GM19452 (cell line): ENCODE data around the gene MRPL41.
"Not testable (repeated sequence)": the region's sequence is repeated elsewhere in the genome, so short reads cannot be mapped to it uniquely, and the experiment has no call there.

ENCODE experiments used
- ATAC-seq: cut with Tn5 transposase; IDR thresholded peaks from one replicate; pipeline ENCODE4 v1.9.1; 2021; ENCODE audit not compliant: unreplicated experiment

The MRPL41 gene

GRCh38 chr9:137551264-137552021 lies at the start of gene MRPL41:
Gene MRPL41, plus strand, starts transcription at chr9:137551879. Its CDS starts 203 bp downstream, at chr9:137552082.
- peak; percentile 79 for ATAC-seq

- ATAC-seq: no peak
These were observed 49.4 kb upstream of the MRPL41 start for GRCh38 chr9:137502008-137502911.

- ATAC-seq: no peak
These were observed 47.3 kb upstream of the MRPL41 start for GRCh38 chr9:137504432-137504777.

- ATAC-seq: no peak
These were observed 46.1 kb upstream of the MRPL41 start for GRCh38 chr9:137505421-137506140.

GRCh38 chr9:137506274-137506673 lies 45.4 kb upstream of the MRPL41 start:
- ATAC-seq: no peak

GRCh38 chr9:137506702-137507171 lies 44.9 kb upstream of the MRPL41 start:
- no peak for ATAC-seq

GRCh38 chr9:137509198-137509597 lies 42.5 kb upstream of the MRPL41 start:
- no peak for ATAC-seq

- not testable (repeated sequence) for ATAC-seq
These were observed 40.6 kb upstream of the MRPL41 start for GRCh38 chr9:137511126-137511525.

- ATAC-seq: no peak
These were observed 39.8 kb upstream of the MRPL41 start for GRCh38 chr9:137511758-137512463.

GRCh38 chr9:137513136-137513535 lies 38.5 kb upstream of the MRPL41 start:
- not testable (repeated sequence) for ATAC-seq

GRCh38 chr9:137513801-137514570 lies 37.7 kb upstream of the MRPL41 start:
- not testable (repeated sequence) for ATAC-seq

- no peak for ATAC-seq
These were observed 36.9 kb upstream of the MRPL41 start for GRCh38 chr9:137514691-137515337.

- no peak for ATAC-seq
These were observed 36.3 kb upstream of the MRPL41 start for GRCh38 chr9:137515338-137515724.

- no peak for ATAC-seq
These were observed 35.3 kb upstream of the MRPL41 start for GRCh38 chr9:137516144-137516917.

- ATAC-seq: not testable (repeated sequence)
These were observed 32.8 kb upstream of the MRPL41 start for GRCh38 chr9:137518661-137519459.

- no peak for ATAC-seq
These were observed 32.1 kb upstream of the MRPL41 start for GRCh38 chr9:137519553-137519952.

GRCh38 chr9:137520614-137521404 lies 30.9 kb upstream of the MRPL41 start:
- ATAC-seq: no peak
